PC-3 (cell line): ENCODE results near the gene CCDC69.

Experiments used
- EZH2 ChIP-seq: fragments of 300-600 bp; sonication (generic); IDR thresholded peaks from one replicate; pipeline ENCODE4 v1.6.1; 2017; ENCODE audit warnings: antibody characterized with exemption, mild to moderate bottlenecking, low read length; ENCODE audit not compliant: unreplicated experiment
- EZH2phosphoT487 ChIP-seq: fragments of 300-600 bp; sonication (generic); IDR thresholded peaks from 2 replicates; pipeline ENCODE4 v1.6.1; 2018; ENCODE audit warnings: mild to moderate bottlenecking, antibody characterized with exemption, low read length, borderline replicate concordance
- TF ChIP-seq, protein P1 (sequence below): fragments of 300-600 bp; sonication (generic); conservative IDR thresholded peaks from 2 replicates; pipeline ENCODE4 v1.5.1; 2017; ENCODE audit warnings: antibody characterized with exemption, low read depth, mild to moderate bottlenecking, low read length

DNA sequence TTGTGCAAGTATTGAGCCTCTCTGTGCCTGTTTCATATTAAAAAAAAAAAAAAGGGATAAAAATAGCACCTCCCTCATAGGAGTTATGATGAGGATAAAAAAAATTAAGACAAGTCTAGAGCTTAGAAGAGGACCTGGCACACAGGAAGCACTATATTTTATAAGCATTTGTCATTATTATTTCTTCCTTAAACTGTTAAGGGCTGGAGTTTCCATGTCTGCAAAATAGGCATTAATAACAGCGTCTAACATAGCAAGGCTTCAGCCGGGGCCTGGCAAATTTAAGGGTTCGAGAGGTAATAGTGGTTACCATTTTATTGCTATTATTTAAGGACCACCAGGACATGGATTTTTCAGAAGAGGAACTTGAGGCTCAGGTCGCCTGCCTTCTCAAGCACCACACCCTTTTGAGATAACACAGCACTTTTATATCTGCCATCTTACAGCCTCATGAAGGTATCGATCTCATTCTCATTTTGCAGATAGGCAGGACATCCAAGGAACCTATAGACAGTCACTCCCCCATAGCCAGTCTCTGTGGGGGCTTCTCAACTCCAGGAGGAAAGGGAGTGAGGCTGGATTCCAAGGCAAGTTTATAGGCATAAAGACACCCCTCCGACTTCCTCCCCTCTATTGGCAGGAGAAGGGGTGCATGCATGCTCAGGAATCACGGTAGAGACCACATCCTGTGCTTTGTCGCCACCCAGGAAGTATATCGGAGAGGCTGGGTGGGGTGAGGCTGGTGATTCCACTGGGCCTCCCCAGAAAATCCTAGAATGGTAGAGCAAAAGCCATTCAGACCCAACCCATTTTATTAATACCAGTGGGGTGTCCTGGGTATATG is 68.7 kb downstream of the CCDC69 start:
- TF ChIP-seq, protein P1, sequence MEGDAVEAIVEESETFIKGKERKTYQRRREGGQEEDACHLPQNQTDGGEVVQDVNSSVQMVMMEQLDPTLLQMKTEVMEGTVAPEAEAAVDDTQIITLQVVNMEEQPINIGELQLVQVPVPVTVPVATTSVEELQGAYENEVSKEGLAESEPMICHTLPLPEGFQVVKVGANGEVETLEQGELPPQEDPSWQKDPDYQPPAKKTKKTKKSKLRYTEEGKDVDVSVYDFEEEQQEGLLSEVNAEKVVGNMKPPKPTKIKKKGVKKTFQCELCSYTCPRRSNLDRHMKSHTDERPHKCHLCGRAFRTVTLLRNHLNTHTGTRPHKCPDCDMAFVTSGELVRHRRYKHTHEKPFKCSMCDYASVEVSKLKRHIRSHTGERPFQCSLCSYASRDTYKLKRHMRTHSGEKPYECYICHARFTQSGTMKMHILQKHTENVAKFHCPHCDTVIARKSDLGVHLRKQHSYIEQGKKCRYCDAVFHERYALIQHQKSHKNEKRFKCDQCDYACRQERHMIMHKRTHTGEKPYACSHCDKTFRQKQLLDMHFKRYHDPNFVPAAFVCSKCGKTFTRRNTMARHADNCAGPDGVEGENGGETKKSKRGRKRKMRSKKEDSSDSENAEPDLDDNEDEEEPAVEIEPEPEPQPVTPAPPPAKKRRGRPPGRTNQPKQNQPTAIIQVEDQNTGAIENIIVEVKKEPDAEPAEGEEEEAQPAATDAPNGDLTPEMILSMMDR = no peak
- TF ChIP-seq EZH2phosphoT487 (no peak), EZH2 (no peak)
